Cardiac septum (tissue), 1 donor: ENCODE data around the gene APOBEC3F. TPM values are rescaled to one million over a fixed set of nuclear protein-coding genes. Genes with fewer than 3 reads are reported as not detected.

Experiments
- DNase-seq: peaks from one replicate; pipeline ENCODE4 v3.0.0-alpha.2; 2020; ENCODE audit warnings: low spot score
- intact Hi-C: fragments of 100-400 bp; cut with DNase I; formaldehyde crosslinking; loops from one replicate; pipeline ENCODE4 v1.14.0; 2022
- total RNA-seq: library from RNA; stranded (reverse); fragmentation: NEBNext Ultra II Directional; extraction: Animal tissue kit (Norgen Biotek cat#: 25700); gene quantifications from one replicate; pipeline ENCODE4 v1.2.1, GENCODE V29; 2021
- donor health status: DM: no; HTN: no; CAD: no.

APOBEC3F gene
- total RNA-seq, 1 donor from 2014 or later = 5.7 TPM

GRCh38 chr22:39087881-39088684 lies 47.4 kb downstream of the APOBEC3F start:
- DNase-seq = no peak
- intact Hi-C loops = no loop called here

DNA sequence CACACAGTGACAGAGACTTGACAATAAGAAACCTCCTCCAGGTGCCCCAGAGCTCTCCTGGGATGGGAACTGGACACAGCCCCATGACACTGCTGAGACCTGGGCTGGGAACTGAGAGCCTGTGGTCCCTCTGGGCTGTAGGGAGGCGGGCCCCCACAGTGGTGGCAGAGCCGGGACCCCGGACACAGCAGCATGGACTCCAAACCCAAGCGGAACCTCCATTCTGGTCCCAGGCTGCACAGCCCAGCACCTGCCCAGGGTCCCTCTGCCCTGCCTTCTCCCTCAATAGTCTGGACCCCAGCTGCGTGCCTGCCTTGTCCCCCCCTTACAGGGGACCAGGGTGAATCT lies 48.0 kb downstream of the APOBEC3F start:
- intact Hi-C loops = no loop called here
- no peak for DNase-seq

- DNase-seq = no peak
- intact Hi-C loops = no loop called here
Observed at GRCh38 chr22:39089928-39090327, 49.3 kb downstream of the APOBEC3F start.

- intact Hi-C loops = no loop called here
- DNase-seq = no peak
Observed at GRCh38 chr22:39090426-39091064, 49.9 kb downstream of the APOBEC3F start.

DNA sequence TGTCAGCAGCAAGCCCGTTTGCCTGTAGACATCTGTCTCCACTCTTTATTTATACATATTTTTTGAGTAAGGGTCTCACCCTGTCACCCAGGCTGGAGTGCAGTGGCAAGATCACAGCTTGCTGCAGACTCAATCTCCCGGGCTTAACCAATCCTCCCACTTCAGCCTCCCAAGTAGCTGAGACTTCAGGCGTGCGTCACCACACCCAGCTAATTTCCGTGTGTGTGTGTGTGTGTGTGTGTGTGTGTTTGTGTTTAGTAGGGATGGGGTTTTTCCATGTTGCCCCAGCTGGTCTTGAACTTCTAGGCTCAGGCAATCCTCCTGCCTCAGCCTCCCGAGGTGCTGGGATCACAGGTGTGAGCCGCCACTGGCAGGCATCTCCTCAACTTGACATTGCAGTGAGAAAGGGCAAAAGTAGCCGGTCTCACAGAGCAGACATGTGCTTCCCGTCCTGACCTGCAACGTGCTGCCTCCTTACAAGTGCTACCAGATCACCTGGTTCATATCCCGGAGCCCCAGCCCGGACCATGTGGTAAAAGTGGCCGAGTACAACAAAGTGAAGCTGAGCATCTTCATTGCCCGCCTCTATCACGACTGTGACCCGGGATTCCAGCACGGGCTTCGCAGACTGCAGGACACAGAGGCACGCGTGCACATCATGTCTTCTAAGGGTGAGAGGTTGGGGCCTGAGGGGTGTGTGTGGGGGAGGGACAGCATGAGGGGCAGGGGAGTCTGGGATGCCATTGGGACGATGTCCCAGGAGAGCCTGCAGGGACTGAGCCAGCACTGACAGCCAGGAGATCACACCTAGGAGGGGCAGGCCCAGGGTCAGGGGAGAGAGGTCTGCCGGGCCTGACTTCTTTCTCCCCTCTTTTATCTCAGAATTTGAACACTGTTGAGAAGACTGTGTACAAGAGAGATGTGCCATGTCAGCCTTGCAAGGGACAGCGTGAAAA lies 50.7 kb downstream of the APOBEC3F start:
- no peak for DNase-seq
- intact Hi-C loops = no loop called here

DNA sequence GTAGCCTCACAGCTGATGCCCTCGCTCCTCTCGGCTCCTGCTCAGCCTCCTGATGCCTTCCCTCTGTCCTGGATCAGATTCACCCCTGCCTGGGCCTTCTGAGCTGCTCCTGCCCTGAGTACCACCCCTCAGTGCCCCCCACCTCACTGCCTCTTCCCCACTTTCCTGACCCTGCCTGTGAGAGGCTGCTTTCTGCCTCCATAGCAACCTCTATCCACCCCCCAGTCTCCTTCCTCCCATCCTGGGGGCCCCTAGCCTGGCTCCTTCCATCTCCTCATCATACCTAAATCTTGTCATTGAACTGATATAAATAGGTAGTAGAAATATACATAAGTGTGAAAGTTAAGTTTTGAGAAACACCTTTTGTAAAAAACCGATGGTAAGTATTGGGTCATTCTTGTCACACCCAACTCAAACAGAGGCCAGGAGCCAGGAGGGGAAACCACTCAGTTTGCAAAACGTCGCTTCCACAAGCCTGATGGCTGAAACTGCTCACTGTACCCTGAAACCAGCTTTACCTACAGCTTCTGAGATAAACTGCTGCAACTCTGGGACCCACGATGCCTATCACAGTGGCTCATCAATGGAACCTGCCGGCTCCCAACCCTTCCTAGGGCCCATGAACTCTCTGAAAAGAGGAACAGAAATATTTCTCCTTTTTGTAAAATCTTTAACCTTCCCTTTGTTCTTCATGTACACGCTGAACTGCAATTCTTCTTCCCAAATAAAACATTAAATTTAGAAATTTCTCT lies 51.6 kb downstream of the APOBEC3F start:
- intact Hi-C loops = no loop called here
- no peak for DNase-seq

- intact Hi-C loops = no loop called here
- no peak for DNase-seq
Observed at GRCh38 chr22:39094717-39095389, 54.2 kb downstream of the APOBEC3F start.

DNA sequence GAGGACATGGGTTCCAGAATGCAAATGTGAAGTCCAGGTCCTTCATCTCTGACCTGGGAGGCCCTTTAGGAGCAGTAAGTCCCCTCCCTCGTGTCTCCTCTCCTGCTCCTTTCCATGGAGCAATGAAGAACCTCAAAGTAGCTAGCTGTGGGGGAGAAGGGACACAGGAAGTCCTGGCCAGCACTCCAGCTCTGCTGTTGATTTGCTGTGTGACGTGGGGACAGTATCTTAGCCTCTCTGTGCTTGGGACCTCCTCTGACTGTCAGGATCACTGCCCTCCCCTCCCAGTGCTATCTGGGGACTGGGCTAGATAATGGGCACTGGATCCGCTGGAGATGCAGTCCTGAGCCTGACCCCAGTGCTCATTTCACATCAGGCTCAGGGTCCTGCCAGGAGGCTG lies 55.3 kb downstream of the APOBEC3F start:
- no peak for DNase-seq
- intact Hi-C loops = no loop called here

GRCh38 chr22:39097098-39098020 lies 56.7 kb downstream of the APOBEC3F start, which contains the start of gene APOBEC3H:
Gene APOBEC3H, plus strand, starts transcription at chr22:39097244. Its CDS starts 3,035 bp downstream, at chr22:39100279.
- no peak for DNase-seq
- intact Hi-C loops = no loop called here

GRCh38 chr22:39098026-39098425 lies 57.4 kb downstream of the APOBEC3F start:
- intact Hi-C loops = no loop called here
- no peak for DNase-seq

GRCh38 chr22:39098576-39098975 lies 57.9 kb downstream of the APOBEC3F start:
- intact Hi-C loops = no loop called here
- DNase-seq = no peak

DNA sequence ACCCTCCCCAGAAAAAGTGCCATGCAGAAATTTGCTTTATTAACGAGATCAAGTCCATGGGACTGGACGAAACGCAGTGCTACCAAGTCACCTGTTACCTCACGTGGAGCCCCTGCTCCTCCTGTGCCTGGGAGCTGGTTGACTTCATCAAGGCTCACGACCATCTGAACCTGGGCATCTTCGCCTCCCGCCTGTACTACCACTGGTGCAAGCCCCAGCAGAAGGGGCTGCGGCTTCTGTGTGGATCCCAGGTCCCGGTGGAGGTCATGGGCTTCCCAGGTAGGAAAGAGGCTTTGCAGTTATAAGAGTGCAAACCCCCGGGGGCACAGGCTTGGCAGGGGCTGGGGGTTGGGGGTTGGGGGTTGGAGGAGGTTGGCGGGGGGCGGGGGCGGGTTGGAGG lies 60.6 kb downstream of the APOBEC3F start:
- intact Hi-C loops = no loop called here
- no peak for DNase-seq

GRCh38 chr22:39103431-39103830 lies 62.8 kb downstream of the APOBEC3F start:
- intact Hi-C loops = no loop called here

More at GRCh38 chr22:39103431-39103830, 62.8 kb downstream of the APOBEC3F start:
- DNase-seq = no peak

Other genes with a start within 250 kb of the APOBEC3F start
- gene DNAL4, start 246.7 kb upstream of the APOBEC3F start, total RNA-seq = 8.1 TPM
- gene NPTXR, start 196.8 kb upstream of the APOBEC3F start, total RNA-seq = 23.5 TPM
- gene CBX6, start 168.6 kb upstream of the APOBEC3F start, total RNA-seq = 60.3 TPM
- 1.7 TPM for gene APOBEC3A, start 83.3 kb upstream of the APOBEC3F start, total RNA-seq
- 0.54 TPM for gene APOBEC3B, start 58.5 kb upstream of the APOBEC3F start, total RNA-seq
- gene APOBEC3C, start 26.6 kb upstream of the APOBEC3F start, total RNA-seq = 22.1 TPM
- gene APOBEC3D, start 19.7 kb upstream of the APOBEC3F start, total RNA-seq = 1.3 TPM
- gene APOBEC3G, start 36.4 kb downstream of the APOBEC3F start, total RNA-seq = 2.2 TPM
- gene APOBEC3H, start 56.4 kb downstream of the APOBEC3F start, total RNA-seq = not detected
- 89.6 TPM for gene CBX7, start 111.8 kb downstream of the APOBEC3F start, total RNA-seq
- gene PDGFB, start 204.1 kb downstream of the APOBEC3F start, total RNA-seq = 21.2 TPM